ENCODE data around the gene DAZAP1. TPM values are rescaled to one million over a fixed set of nuclear protein-coding genes. Genes with fewer than 3 reads are reported as not detected.

The DAZAP1 gene
- total RNA-seq, 1 experiment from 2014 or later = 360 TPM

DNA sequence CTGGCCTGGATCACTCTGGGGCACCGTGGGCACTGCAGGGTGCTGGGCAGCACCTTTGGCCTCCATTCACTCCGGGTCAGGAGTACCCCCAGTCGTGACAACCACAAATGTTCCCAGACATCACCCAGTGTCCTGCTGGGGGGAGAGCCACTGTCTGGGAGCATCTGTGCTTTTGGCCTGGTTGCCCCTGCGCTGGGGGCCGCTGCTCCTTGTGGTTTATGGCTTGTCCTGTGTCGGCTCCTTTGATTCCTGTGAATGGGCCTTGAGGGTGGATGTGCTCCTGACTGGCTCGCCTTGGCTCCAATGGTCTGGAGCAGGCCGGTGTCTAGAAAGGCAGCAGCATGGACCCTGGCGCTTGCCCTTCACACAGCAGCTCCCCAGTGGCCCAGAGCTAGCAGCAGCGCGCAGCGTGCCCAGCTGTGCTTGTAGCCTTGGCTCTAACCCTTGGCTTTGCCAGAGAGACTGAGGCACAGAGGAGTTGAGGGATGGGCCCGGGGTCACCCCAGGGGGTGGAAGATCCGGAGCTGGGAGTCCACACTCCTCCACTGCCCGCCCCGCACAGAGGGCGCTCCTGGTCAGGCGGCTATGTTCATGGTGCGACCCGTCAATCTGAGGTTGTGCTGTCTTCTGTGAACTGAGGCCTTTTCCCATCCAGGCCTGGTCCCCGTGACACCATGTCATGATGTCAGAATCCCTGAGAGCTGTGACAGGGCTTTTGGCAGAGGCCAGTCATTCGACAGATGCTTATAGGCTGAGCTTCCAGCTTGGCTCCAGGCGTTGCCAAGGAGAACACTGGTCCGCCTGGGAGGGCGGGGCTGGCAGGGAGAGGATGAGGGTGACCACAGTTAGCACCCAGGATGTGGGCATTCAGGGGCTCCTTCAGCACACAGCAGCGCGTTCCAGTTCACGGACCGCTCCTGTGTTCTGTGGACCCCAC lies 4.1 kb downstream of the DAZAP1 start:
- no peak overlapping the region for H3K4me3 Mint-ChIP-seq
- TF ChIP-seq, protein P1, sequence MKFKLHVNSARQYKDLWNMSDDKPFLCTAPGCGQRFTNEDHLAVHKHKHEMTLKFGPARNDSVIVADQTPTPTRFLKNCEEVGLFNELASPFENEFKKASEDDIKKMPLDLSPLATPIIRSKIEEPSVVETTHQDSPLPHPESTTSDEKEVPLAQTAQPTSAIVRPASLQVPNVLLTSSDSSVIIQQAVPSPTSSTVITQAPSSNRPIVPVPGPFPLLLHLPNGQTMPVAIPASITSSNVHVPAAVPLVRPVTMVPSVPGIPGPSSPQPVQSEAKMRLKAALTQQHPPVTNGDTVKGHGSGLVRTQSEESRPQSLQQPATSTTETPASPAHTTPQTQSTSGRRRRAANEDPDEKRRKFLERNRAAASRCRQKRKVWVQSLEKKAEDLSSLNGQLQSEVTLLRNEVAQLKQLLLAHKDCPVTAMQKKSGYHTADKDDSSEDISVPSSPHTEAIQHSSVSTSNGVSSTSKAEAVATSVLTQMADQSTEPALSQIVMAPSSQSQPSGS (CRISPR knock-in tag; IDR thresholded peaks at IDR 0.05; ENCODE audit: borderline replicate concordance, low read depth) = no peak
- no peak for TF ChIP-seq RORB (CRISPR knock-in tag; IDR thresholded peaks at IDR 0.05)
- TF ChIP-seq NFATC4 (CRISPR knock-in tag; IDR thresholded peaks at IDR 0.05) = no peak
- no peak for TF ChIP-seq IRF2 (CRISPR knock-in tag; IDR thresholded peaks at IDR 0.05; ENCODE audit: borderline replicate concordance, low read depth)
- TF ChIP-seq, protein P2, sequence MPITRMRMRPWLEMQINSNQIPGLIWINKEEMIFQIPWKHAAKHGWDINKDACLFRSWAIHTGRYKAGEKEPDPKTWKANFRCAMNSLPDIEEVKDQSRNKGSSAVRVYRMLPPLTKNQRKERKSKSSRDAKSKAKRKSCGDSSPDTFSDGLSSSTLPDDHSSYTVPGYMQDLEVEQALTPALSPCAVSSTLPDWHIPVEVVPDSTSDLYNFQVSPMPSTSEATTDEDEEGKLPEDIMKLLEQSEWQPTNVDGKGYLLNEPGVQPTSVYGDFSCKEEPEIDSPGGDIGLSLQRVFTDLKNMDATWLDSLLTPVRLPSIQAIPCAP (CRISPR knock-in tag; IDR thresholded peaks at IDR 0.05) = no peak
- TF ChIP-seq, protein P3, sequence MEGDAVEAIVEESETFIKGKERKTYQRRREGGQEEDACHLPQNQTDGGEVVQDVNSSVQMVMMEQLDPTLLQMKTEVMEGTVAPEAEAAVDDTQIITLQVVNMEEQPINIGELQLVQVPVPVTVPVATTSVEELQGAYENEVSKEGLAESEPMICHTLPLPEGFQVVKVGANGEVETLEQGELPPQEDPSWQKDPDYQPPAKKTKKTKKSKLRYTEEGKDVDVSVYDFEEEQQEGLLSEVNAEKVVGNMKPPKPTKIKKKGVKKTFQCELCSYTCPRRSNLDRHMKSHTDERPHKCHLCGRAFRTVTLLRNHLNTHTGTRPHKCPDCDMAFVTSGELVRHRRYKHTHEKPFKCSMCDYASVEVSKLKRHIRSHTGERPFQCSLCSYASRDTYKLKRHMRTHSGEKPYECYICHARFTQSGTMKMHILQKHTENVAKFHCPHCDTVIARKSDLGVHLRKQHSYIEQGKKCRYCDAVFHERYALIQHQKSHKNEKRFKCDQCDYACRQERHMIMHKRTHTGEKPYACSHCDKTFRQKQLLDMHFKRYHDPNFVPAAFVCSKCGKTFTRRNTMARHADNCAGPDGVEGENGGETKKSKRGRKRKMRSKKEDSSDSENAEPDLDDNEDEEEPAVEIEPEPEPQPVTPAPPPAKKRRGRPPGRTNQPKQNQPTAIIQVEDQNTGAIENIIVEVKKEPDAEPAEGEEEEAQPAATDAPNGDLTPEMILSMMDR (IDR thresholded peaks at IDR 0.05) = no peak
- no peak for TF ChIP-seq ESRRA (CRISPR knock-in tag; IDR thresholded peaks at IDR 0.05; ENCODE audit: borderline replicate concordance)
- TF ChIP-seq ZMAT4 (CRISPR knock-in tag; IDR thresholded peaks at IDR 0.05) = no peak
- no peak; the same call in 1 of the 2 replicates for TF ChIP-seq FOXP1 (CRISPR knock-in tag; IDR thresholded peaks at IDR 0.05; ENCODE audit: borderline replicate concordance)
- TF ChIP-seq, protein P4, sequence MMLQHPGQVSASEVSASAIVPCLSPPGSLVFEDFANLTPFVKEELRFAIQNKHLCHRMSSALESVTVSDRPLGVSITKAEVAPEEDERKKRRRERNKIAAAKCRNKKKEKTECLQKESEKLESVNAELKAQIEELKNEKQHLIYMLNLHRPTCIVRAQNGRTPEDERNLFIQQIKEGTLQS (CRISPR knock-in tag; conservative IDR thresholded peaks at IDR 0.05) = no peak
- H3K9me3 Mint-ChIP-seq = no peaks in the 10 kb centered on the region
- DNase-seq (ENCODE audit: low spot score) (no peak), ATAC-seq (no peak)
- peaks cover 65% of the 10 kb centered on the region for H3K4me1 Mint-ChIP-seq
- H3K27ac Mint-ChIP-seq = peak overlapping the region; percentile 95
- H3K36me3 Mint-ChIP-seq = peaks cover 27% of the 10 kb centered on the region
- CTCF ChIA-PET = no interaction called here
- no peaks in the 10 kb centered on the region for H3K27me3 Mint-ChIP-seq (ENCODE audit: low read depth)
- POLR2A ChIA-PET = no interaction called here

DNA sequence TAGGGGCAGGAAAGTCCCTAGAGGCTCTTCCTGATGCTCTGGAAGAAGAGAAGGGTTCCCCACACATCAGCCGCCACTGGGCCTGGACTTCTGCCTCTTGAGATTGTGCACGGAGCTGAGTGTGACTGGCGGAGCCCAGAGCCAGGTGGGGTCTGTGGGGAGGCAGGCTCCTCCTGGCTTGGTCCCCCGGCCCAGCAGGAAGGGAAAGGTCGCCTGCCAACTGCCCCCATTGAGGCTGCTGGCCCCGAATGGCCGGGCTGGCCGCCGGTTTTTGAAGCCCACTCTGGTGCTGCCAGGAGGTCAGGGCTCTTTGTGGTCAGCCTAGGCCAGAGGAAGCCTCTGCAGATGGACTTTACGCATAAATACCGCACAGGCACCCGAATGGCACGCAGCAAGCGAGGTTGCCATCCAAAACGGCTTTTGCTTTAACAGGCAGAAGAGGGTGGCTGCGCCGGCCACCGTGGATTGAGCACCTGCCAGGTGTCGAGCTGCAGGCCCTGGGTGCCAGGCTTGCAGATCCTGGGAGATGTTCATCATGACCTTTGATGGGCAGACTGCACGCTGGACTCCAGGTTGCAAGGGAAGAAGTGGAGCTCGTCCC lies 5.0 kb downstream of the DAZAP1 start:
- Mint-ChIP-seq H3K9me3 (no peaks in the 10 kb centered on the region), H3K4me3 (no peak overlapping the region), H3K27ac (peak overlapping the region; percentile 87), H3K36me3 (peaks cover 30% of the 10 kb centered on the region), H3K27me3 (ENCODE audit: low read depth) (no peaks in the 10 kb centered on the region), H3K4me1 (peaks cover 72% of the 10 kb centered on the region)
- ChIA-PET POLR2A (interaction anchor here (1.0 kb wide), 1 partner anchor 60 kb away, joined by 3 read pairs; no protein-coding TSS in a partner anchor), CTCF (interaction anchor here (1.3 kb wide), 1 partner anchor 97 kb away, joined by 3 read pairs; no protein-coding TSS in a partner anchor)
- ATAC-seq = no peak
- no peak for DNase-seq (ENCODE audit: low spot score)
- TF ChIP-seq, protein P1 (CRISPR knock-in tag; IDR thresholded peaks at IDR 0.05; ENCODE audit: borderline replicate concordance, low read depth) = no peak
- no peak for TF ChIP-seq ZNF121 (CRISPR knock-in tag; IDR thresholded peaks at IDR 0.05)
- no peak for TF ChIP-seq ZNF423 (CRISPR knock-in tag; IDR thresholded peaks at IDR 0.05)
- TF ChIP-seq SP1 (CRISPR knock-in tag; conservative IDR thresholded peaks at IDR 0.05) = no peak
- TF ChIP-seq, protein P2 (CRISPR knock-in tag; IDR thresholded peaks at IDR 0.05) = no peak
- TF ChIP-seq ESRRA (CRISPR knock-in tag; IDR thresholded peaks at IDR 0.05; ENCODE audit: borderline replicate concordance) = no peak
- TF ChIP-seq FOXJ3 (CRISPR knock-in tag; IDR thresholded peaks at IDR 0.05; ENCODE audit: borderline replicate concordance) = no peak
- TF ChIP-seq, protein P5, sequence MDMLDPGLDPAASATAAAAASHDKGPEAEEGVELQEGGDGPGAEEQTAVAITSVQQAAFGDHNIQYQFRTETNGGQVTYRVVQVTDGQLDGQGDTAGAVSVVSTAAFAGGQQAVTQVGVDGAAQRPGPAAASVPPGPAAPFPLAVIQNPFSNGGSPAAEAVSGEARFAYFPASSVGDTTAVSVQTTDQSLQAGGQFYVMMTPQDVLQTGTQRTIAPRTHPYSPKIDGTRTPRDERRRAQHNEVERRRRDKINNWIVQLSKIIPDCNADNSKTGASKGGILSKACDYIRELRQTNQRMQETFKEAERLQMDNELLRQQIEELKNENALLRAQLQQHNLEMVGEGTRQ (CRISPR knock-in tag; IDR thresholded peaks at IDR 0.05) = no peak
- TF ChIP-seq, protein P6, sequence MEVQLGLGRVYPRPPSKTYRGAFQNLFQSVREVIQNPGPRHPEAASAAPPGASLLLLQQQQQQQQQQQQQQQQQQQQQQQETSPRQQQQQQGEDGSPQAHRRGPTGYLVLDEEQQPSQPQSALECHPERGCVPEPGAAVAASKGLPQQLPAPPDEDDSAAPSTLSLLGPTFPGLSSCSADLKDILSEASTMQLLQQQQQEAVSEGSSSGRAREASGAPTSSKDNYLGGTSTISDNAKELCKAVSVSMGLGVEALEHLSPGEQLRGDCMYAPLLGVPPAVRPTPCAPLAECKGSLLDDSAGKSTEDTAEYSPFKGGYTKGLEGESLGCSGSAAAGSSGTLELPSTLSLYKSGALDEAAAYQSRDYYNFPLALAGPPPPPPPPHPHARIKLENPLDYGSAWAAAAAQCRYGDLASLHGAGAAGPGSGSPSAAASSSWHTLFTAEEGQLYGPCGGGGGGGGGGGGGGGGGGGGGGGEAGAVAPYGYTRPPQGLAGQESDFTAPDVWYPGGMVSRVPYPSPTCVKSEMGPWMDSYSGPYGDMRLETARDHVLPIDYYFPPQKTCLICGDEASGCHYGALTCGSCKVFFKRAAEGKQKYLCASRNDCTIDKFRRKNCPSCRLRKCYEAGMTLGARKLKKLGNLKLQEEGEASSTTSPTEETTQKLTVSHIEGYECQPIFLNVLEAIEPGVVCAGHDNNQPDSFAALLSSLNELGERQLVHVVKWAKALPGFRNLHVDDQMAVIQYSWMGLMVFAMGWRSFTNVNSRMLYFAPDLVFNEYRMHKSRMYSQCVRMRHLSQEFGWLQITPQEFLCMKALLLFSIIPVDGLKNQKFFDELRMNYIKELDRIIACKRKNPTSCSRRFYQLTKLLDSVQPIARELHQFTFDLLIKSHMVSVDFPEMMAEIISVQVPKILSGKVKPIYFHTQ (CRISPR knock-in tag; IDR thresholded peaks at IDR 0.05) = no peak
- no peak for TF ChIP-seq ZNF416 (CRISPR knock-in tag; IDR thresholded peaks at IDR 0.05)
- TF ChIP-seq, protein P7, sequence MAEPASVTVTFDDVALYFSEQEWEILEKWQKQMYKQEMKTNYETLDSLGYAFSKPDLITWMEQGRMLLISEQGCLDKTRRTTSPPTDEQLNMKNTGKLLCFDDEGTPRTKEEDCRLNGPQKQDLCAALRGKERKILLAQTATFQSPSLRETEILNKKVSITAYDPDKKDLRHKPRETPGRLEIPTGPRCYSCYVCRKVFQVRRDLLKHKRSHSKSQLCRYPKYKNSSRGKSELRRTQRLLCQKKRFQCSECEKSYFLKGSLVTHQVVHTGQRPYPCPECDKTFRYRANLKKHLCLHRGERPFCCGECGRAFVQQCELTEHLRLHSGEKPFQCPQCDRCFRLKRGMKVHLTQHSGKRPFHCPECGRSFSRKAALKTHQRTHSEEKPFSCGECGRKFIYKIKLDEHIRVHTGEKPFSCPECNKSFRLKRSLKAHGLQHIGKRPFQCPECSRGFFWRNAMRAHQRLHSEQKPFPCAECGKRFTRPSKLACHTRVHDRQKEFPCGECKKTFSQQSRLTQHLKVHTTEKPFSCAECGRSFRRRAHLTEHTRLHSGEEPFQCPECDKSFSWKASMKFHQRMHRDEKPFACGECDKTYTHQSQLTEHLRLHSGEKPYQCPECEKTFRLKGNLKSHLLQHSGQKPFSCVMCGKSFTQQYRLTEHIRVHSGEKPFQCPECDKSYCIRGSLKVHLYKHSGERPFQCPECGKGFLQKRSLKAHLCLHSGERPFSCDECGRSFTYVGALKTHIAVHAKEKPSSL (CRISPR knock-in tag; conservative IDR thresholded peaks at IDR 0.05) = no peak
